SU-DHL-6 (cell line): ENCODE results near the gene URM1.

Experiments
- H2AFZ ChIP-seq: fragments of 200-600 bp; sonication (generic); 2 replicates; pipeline ENCODE4 v1.6.1; 2014; ENCODE audit warnings: low read depth, mild to moderate bottlenecking, moderate library complexity, mixed read lengths, antibody characterized with exemption, low read length; ENCODE audit not compliant: severe bottlenecking
- H3F3A ChIP-seq: fragments of 200-600 bp; shearing (Covaris generic); 2 replicates; pipeline ENCODE4 v1.6.0; 2016; ENCODE audit warnings: antibody characterized with exemption, mild to moderate bottlenecking; ENCODE audit not compliant: insufficient read depth
- H3K27ac ChIP-seq: fragments of 200-600 bp; sonication (generic); 2 replicates; pipeline ENCODE4 v1.5.1; 2016; ENCODE audit warnings: low read depth, mild to moderate bottlenecking, low read length, moderate library complexity, mixed read lengths
- H3K27me3 ChIP-seq: fragments of 200-600 bp; sonication (generic), shearing (Covaris generic); 2 replicates; pipeline ENCODE4 v1.6.0; 2014; ENCODE audit warnings: mild to moderate bottlenecking, low read length
- H3K36me3 ChIP-seq: fragments of 200-600 bp; sonication (generic); 2 replicates; pipeline ENCODE4 v1.6.1; 2014; ENCODE audit warnings: mild to moderate bottlenecking, low read length, mixed read lengths
- H3K4me2 ChIP-seq: fragments of 300-600, 200-600 bp; shearing (Covaris generic), sonication (generic); 2 replicates; pipeline ENCODE4 v1.6.0; 2014; ENCODE audit warnings: low read length, low read depth, mild to moderate bottlenecking; ENCODE audit not compliant: poor library complexity, severe bottlenecking
- H3K4me3 ChIP-seq: fragments of 200-600 bp; sonication (generic); 2 replicates; pipeline ENCODE4 v1.5.1; 2014; ENCODE audit warnings: antibody characterized with exemption, low read length, mild to moderate bottlenecking, mixed read lengths; ENCODE audit not compliant: insufficient read depth, poor library complexity, severe bottlenecking
- H3K79me2 ChIP-seq: fragments of 200-600 bp; sonication (generic); 2 replicates; pipeline ENCODE4 v1.6.1; 2014; ENCODE audit warnings: mild to moderate bottlenecking, low read length, moderate library complexity; ENCODE audit not compliant: insufficient read depth
- H3K9ac ChIP-seq: fragments of 200-600 bp; sonication (generic); 2 replicates; pipeline ENCODE4 v1.7.0; 2014; ENCODE audit warnings: mild to moderate bottlenecking, low read length
- H3K9me2 ChIP-seq: fragments of 200-600 bp; sonication (generic); replicated peaks from 2 replicates; pipeline ENCODE4 v1.6.1; 2014; ENCODE audit warnings: low read length; ENCODE audit not compliant: insufficient read depth
- H3K9me3 ChIP-seq: fragments of 200-600 bp; sonication (generic); 2 replicates; pipeline ENCODE4 v1.6.1; 2014; ENCODE audit warnings: low read length, mixed read lengths; ENCODE audit not compliant: insufficient read depth
- H4K20me1 ChIP-seq: fragments of 200-600 bp; sonication (generic); 2 replicates; pipeline ENCODE4 v1.6.1; 2014; ENCODE audit warnings: low read depth, mild to moderate bottlenecking, antibody characterized with exemption, low read length, moderate library complexity, mixed read lengths
- EZH2phosphoT487 ChIP-seq: fragments of 200-600 bp; sonication (generic), shearing (Covaris generic); conservative IDR thresholded peaks from 2 replicates; pipeline ENCODE4 v1.6.1; 2018; ENCODE audit warnings: mild to moderate bottlenecking, antibody characterized with exemption, low read length, moderate library complexity, mixed read lengths
- TF ChIP-seq, protein P1 (sequence below): fragments of 200-600 bp; sonication (generic); IDR thresholded peaks from one replicate; pipeline ENCODE4 v1.5.1; 2017; ENCODE audit warnings: antibody characterized with exemption, mild to moderate bottlenecking, low read length, moderate library complexity; ENCODE audit not compliant: insufficient read depth, poor library complexity, severe bottlenecking

URM1 gene

DNA sequence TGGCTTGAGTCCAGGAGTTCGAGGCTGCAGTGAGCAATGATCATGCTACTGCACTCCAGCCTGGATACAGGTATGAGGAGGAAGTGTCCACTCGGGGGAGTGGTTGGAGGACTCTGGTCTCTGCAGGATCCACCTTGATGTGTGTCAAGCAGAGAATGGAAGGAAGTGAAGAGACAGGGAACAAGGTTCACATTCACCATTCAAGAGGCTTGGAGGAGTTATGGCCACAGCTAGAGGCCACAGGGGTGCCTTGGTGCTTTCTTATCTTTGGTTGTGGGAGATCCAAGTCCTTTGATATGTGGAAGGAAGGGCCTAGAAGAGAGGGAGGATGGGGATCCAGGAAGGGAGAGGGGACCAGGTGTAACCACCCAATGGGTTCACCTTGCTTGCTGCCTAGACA is 44.1 kb downstream of the URM1 start:
- Histone ChIP-seq H3K4me3 (no peak overlapping the region), H3K79me2 (no peaks in the 10 kb centered on the region), H3K9ac (no peak overlapping the region), H3K36me3 (no peaks in the 10 kb centered on the region), H3K9me2 (no peaks in the 10 kb centered on the region), H2AFZ (no peak overlapping the region), H3K27me3 (no peaks in the 10 kb centered on the region), H4K20me1 (no peaks in the 10 kb centered on the region), H3K9me3 (no peaks in the 10 kb centered on the region), H3K27ac (no peak overlapping the region), H3F3A (no peaks in the 10 kb centered on the region), H3K4me2 (no peak overlapping the region)
- no peak for TF ChIP-seq EZH2phosphoT487
- TF ChIP-seq, protein P1, sequence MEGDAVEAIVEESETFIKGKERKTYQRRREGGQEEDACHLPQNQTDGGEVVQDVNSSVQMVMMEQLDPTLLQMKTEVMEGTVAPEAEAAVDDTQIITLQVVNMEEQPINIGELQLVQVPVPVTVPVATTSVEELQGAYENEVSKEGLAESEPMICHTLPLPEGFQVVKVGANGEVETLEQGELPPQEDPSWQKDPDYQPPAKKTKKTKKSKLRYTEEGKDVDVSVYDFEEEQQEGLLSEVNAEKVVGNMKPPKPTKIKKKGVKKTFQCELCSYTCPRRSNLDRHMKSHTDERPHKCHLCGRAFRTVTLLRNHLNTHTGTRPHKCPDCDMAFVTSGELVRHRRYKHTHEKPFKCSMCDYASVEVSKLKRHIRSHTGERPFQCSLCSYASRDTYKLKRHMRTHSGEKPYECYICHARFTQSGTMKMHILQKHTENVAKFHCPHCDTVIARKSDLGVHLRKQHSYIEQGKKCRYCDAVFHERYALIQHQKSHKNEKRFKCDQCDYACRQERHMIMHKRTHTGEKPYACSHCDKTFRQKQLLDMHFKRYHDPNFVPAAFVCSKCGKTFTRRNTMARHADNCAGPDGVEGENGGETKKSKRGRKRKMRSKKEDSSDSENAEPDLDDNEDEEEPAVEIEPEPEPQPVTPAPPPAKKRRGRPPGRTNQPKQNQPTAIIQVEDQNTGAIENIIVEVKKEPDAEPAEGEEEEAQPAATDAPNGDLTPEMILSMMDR = no peak

DNA sequence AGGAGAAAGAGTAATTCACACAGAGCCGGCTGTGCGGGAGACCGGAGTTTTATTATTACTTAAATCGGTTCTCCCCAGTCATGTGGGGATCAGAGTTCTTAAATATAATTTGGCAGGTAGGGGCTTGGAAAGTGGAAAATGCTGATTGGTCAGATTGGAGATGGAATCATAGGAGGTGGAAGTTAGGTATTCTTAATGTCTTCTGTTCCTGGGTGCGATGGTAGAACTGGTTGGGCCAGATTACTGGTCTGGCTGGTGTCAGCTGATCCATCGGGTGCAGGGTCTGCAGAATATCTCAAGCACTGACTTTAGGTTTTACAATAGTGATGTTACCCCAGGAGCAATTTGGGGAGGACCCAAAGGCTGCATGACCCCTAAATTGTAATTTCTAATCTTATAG is 44.8 kb downstream of the URM1 start:
- no peak overlapping the region for H2AFZ ChIP-seq
- H3K9me2 ChIP-seq = no peaks in the 10 kb centered on the region
- no peaks in the 10 kb centered on the region for H3K36me3 ChIP-seq
- no peak overlapping the region for H3K9ac ChIP-seq
- H3K27me3 ChIP-seq = no peaks in the 10 kb centered on the region
- H3K4me2 ChIP-seq = no peak overlapping the region
- H4K20me1 ChIP-seq = no peaks in the 10 kb centered on the region
- no peak overlapping the region for H3K4me3 ChIP-seq
- TF ChIP-seq EZH2phosphoT487 = no peak
- TF ChIP-seq, protein P1 = no peak
- H3K9me3 ChIP-seq = no peaks in the 10 kb centered on the region
- no peaks in the 10 kb centered on the region for H3K79me2 ChIP-seq
- no peak overlapping the region for H3K27ac ChIP-seq
- H3F3A ChIP-seq = no peaks in the 10 kb centered on the region

DNA sequence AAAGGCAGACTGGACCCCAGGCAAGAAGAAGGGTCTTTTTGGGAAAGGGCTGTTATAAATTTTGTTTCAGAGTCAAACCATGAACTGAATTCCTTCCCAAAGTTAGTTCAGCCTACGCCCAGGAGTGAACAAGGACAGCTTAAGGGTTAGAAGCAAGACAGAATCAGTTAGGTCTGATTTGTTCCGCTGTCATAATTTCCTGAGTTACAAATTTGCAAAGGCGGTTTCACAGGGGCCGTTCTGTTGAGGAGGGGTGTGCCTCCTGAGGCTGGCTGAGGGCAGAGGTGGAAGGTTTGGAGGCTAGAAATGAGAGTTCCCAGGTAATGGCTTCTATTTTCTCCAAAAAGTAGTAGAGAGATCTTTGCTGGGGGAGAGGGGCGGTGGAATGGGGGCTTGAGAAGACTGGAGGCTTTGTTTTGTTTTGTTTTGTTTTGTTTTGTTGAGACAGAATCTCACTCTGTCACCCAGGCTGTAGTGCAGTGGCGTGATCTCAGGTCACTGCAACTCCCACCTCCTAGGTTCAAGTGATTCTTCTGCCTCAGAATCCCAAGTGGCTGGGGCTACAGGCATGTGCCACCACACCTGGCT is 45.4 kb downstream of the URM1 start:
- no peaks in the 10 kb centered on the region for H3K79me2 ChIP-seq
- H3K9ac ChIP-seq = no peak overlapping the region
- H3K27ac ChIP-seq = no peak overlapping the region
- no peaks in the 10 kb centered on the region for H3F3A ChIP-seq
- H3K27me3 ChIP-seq = no peaks in the 10 kb centered on the region
- no peak overlapping the region for H3K4me2 ChIP-seq
- H3K9me3 ChIP-seq = no peaks in the 10 kb centered on the region
- no peaks in the 10 kb centered on the region for H4K20me1 ChIP-seq
- H3K36me3 ChIP-seq = no peaks in the 10 kb centered on the region
- H3K9me2 ChIP-seq = no peaks in the 10 kb centered on the region
- no peak overlapping the region for H3K4me3 ChIP-seq
- no peak for TF ChIP-seq EZH2phosphoT487
- TF ChIP-seq, protein P1 = no peak
- no peak overlapping the region for H2AFZ ChIP-seq
